Brain microvascular endothelial cell (primary cell): Measurements from ENCODE around the gene HMGCL.

Experiments used
- DNase-seq: peaks from one replicate; pipeline ENCODE4 v3.0.0-alpha.2; 2020
- H3K27ac ChIP-seq: fragments of 250-450 bp; sonication (Bioruptor Pico); 2 replicates; pipeline ENCODE4 v1.5.1; 2020; ENCODE audit warnings: mild to moderate bottlenecking, moderate library complexity
- H3K27me3 ChIP-seq: fragments of 250-450 bp; sonication (Bioruptor Pico); replicated peaks from 2 replicates; pipeline ENCODE4 v1.5.1; 2020; ENCODE audit warnings: mild to moderate bottlenecking
- H3K36me3 ChIP-seq: fragments of 250-450 bp; sonication (Bioruptor Pico); replicated peaks from 2 replicates; pipeline ENCODE4 v1.5.1; 2020; ENCODE audit warnings: mild to moderate bottlenecking
- H3K4me3 ChIP-seq: 2 replicates; pipeline ENCODE4 v1.5.1; 2011; ENCODE audit warnings: low read depth, mild to moderate bottlenecking, control low read depth, low read length, moderate library complexity
- in situ Hi-C: cut with HindIII; loops from 2 replicates; pipeline ENCODE4 v1.10.0; 2017; ENCODE audit warnings: low sequenced_read_pairs, low pct_ligation_motif_present
- TF ChIP-seq, protein P1 (sequence below): IDR thresholded peaks from 2 replicates; pipeline ENCODE4 v1.5.1; 2011; ENCODE audit warnings: low read depth, mild to moderate bottlenecking, moderate library complexity, low read length, control low read depth, inconsistent platforms; ENCODE audit errors: missing control alignments

HMGCL gene

DNA sequence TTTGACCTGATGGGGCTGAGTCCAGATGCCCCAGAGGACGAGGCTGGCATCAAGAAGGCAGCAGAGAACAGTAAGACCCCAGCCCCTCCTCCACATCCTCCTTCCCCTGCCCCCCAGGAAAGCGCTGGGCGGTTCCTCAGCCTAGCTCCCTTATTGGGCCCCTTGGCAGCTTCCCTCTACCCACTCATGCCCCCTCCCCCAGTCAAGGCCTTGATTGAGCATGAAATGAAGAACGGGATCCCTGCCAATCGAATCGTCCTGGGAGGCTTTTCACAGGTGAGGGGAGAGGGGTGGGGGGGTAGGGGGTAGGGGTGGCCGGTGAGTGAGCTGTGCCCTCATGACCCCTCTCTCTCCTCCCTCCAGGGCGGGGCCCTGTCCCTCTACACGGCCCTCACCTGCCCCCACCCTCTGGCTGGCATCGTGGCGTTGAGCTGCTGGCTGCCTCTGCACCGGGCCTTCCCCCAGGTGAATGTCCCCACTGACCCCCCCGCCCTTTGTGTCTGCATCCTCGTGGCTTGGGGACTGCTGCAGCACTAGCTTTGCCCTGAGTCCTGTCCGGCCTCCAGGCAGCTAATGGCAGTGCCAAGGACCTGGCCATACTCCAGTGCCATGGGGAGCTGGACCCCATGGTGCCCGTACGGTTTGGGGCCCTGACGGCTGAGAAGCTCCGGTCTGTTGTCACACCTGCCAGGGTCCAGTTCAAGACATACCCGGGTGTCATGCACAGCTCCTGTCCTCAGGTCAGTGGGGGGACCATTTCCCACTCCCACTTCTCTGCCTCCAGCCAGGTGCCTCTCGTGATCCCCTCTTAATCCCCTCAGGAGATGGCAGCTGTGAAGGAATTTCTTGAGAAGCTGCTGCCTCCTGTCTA lies 31.1 kb downstream of the HMGCL start:
- TF ChIP-seq, protein P1, sequence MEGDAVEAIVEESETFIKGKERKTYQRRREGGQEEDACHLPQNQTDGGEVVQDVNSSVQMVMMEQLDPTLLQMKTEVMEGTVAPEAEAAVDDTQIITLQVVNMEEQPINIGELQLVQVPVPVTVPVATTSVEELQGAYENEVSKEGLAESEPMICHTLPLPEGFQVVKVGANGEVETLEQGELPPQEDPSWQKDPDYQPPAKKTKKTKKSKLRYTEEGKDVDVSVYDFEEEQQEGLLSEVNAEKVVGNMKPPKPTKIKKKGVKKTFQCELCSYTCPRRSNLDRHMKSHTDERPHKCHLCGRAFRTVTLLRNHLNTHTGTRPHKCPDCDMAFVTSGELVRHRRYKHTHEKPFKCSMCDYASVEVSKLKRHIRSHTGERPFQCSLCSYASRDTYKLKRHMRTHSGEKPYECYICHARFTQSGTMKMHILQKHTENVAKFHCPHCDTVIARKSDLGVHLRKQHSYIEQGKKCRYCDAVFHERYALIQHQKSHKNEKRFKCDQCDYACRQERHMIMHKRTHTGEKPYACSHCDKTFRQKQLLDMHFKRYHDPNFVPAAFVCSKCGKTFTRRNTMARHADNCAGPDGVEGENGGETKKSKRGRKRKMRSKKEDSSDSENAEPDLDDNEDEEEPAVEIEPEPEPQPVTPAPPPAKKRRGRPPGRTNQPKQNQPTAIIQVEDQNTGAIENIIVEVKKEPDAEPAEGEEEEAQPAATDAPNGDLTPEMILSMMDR, result no peak
- no peaks in the 10 kb centered on the region for H3K27me3 ChIP-seq
- H3K4me3 ChIP-seq, result no peak overlapping the region
- in situ Hi-C loops, result no loop called here
- DNase-seq, result no peak
- no peak overlapping the region for H3K27ac ChIP-seq
- peaks cover 48% of the 10 kb centered on the region for H3K36me3 ChIP-seq

DNA sequence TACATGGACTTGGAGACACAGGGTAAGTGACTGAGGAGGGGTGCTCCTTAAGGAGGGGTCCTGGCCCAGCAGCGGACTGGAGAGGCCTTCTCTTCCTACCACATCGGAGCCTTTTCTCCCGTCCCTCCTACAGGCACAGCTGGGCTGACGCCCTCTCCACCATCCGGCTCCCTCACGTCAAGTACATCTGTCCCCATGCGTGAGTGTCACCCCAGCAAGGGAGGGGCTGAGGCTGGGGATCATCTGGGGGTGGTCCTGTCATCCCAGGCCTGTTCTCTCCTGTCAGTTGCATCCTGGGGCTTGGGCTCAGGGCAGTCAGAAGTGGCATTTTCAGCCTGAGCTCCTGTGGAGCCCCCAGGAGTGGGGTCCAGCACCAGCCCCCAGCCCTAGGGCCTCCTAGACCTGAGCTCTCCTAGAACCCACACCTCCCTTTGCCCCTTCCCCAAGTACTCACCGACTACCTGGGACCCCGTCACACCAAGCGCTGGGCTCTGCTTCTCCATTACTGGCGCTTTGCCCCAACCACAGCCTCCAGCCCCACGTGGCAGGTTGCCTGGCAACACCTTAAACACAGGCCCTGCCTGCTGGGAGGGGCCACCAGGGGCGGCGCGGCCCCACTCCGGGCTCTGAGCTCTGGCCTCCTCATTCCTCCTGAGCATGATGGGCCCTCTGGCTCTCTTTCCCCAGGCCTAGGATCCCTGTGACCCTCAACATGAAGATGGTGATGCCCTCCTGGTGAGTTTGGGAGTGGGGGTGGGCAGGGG lies 32.0 kb downstream of the HMGCL start:
- TF ChIP-seq, protein P1, result no peak
- H3K27me3 ChIP-seq, result no peaks in the 10 kb centered on the region
- no peak for DNase-seq
- in situ Hi-C loops, result no loop called here
- H3K4me3 ChIP-seq, result no peak overlapping the region
- H3K27ac ChIP-seq, result no peak overlapping the region
- peaks cover 47% of the 10 kb centered on the region for H3K36me3 ChIP-seq

DNA sequence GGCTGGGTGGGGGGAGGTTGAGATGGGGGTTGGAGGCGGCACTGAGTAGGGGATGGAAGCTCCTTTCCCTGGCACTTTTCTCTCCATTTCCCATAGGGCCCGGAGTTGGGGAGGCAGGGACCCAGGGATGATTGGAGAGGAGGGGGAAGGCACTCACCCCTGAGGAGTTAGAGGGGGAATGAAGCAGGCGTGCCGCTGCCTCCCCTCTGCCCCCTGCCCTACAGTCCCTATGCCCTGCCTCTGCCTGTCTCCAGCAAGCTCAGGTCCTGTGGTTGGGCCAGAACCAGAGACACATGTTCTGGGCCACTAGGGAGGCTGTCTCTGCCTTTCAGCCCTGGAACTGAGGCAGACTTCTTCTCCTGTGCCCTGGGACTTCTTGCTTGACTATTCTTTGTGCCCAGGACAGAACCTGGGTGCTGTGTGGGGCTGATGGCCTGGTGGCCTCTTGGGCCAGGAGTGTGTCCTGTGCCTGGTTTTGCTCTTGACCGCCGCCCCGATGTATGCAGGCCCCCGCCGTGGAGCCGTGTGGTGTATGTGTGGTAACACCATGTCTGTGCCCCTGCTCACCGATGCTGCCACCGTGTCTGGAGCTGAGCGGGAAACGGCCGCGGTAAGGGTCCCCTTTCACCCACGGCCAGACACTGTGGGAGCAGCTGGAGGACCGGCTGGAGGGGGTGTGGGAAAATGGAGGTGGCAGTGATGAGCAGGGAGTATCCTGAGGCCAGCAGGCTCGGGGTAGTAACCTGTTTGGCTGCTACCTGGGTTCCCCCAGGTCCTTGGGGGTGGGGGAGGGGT lies 32.9 kb downstream of the HMGCL start:
- Histone ChIP-seq H3K36me3 (peaks cover 43% of the 10 kb centered on the region), H3K27me3 (no peaks in the 10 kb centered on the region), H3K27ac (no peak overlapping the region), H3K4me3 (peak overlapping the region; percentile 88)
- in situ Hi-C loops, result no loop called here
- DNase-seq, result no peak
- TF ChIP-seq, protein P1, result no peak

DNA sequence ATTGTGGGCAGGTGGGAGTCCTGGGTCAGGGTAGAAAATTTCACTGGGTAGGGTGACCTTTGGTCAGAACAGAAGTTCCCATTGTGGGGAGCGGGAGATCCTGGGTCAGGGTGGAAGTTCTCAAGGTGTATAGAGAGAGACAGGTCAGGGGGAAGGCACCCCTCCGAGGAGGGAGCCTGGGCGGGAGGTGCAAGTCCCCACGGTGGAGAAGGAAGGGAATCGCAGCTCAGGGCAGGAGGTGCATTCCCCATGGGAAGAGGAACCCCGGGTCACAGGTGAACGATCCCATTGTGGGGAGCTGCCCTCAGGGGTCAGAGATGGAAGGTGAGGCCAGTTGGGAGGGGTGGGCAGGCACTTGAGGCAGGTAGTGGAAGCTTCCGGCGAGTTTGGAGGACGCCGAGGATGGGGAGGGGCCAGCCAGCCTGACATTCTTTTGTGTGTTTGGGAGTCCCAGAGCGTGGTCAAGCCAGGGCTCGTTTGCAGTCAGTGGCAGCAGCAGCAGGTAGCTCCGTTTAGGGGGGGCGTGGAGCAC lies 33.6 kb downstream of the HMGCL start:
- DNase-seq, result no peak
- H3K36me3 ChIP-seq, result peaks cover 39% of the 10 kb centered on the region
- in situ Hi-C loops, result no loop called here
- H3K4me3 ChIP-seq, result peak overlapping the region; percentile 88
- H3K27me3 ChIP-seq, result no peaks in the 10 kb centered on the region
- peak overlapping the region; percentile 35 for H3K27ac ChIP-seq
- TF ChIP-seq, protein P1, result no peak

DNA sequence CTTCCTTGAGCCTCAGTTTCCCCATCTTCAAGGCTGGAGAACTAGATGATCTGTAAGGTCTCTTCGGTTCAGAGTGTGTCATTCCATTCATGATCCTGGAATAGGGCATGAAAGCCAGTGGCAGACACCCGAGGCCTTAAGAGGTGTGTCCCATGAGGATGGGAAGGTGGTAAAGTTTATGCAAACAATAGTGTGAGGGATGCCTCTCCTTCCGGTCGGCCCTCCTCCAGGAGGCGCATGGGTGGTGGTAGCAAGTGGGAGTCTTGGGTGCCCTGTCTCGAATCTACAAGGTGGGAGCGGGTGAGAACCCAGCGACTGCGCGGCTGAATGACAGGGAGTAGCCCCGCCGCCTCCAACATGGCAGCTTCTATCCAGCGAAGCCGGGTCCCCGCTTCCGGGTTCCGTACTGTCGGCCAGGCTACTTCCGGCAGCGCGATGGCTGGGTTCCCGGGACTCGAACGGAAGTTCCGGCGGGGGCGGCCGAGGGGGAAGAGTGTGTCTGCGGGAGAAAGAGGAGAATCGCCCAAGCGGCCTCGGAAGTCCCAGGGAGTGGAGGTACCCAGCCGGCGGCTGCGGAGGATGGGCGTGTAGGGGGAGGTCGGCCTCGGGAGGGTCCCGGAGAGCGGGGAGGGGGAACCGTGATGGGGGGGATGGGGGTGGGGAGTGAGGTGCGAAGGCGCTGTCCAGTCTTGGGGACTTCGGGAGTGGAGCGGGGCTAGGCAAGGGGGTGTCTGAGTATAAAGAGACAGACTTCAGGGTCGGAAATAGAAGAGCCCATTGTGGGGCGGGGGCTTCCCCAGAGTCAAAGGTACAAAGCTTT lies 34.3 kb downstream of the HMGCL start, which contains the start of gene LYPLA2:
Gene LYPLA2, plus strand, starts transcription at position 450 of the 820 bp plus-strand sequence. CDS start 1,538 bp downstream, outside the sequence.
- no peaks in the 10 kb centered on the region for H3K27me3 ChIP-seq
- H3K4me3 ChIP-seq, result peak within 1 kb of the TSS; percentile 88
- in situ Hi-C loops, result no loop called here
- TF ChIP-seq, protein P1, result no peak
- H3K36me3 ChIP-seq, result peaks cover 39% of the 10 kb centered on the region
- DNase-seq, result peak; percentile 88
- H3K27ac ChIP-seq, result peak within 1 kb of the TSS; percentile 65
